HepG2 (cell line): ENCODE measurements around the gene IFIH1. TPM values are rescaled to one million over a fixed set of nuclear protein-coding genes. Genes with fewer than 3 reads are reported as not detected.

Source experiments
- CBX5 ChIP-seq: sonication (generic); formaldehyde crosslinking; IDR thresholded peaks from 2 replicates; pipeline ENCODE4 v1.4.0; 2020; ENCODE audit warnings: missing genetic modification reagents, borderline replicate concordance
- CREM ChIP-seq, 2 experiments: sonication (generic) in 1 of 2; formaldehyde crosslinking in 1 of 2; IDR thresholded peaks; 2 replicates each; pipeline versions ENCODE4 v1.4.0 to v1.6.1; 2016 to 2020; ENCODE audit warnings: antibody characterized with exemption in 1 of 2, mild to moderate bottlenecking in 1 of 2, missing genetic modification reagents in 1 of 2
- FOXJ3 ChIP-seq: sonication (generic); formaldehyde crosslinking; IDR thresholded peaks from 2 replicates; pipeline ENCODE4 v1.4.0; 2020; ENCODE audit warnings: missing genetic modification reagents, mild to moderate bottlenecking, borderline replicate concordance
- HCFC1 ChIP-seq: fragments of 150-350 bp; IDR thresholded peaks from 2 replicates; pipeline ENCODE4 v1.6.1; 2014; ENCODE audit warnings: low read depth, low read length
- HOXA3 ChIP-seq: sonication (generic); formaldehyde crosslinking; IDR thresholded peaks from 2 replicates; pipeline ENCODE4 v1.5.0; 2020; ENCODE audit warnings: missing genetic modification reagents
- KDM4B ChIP-seq: sonication (generic); formaldehyde crosslinking; IDR thresholded peaks from 2 replicates; pipeline ENCODE4 v1.4.0; 2020; ENCODE audit warnings: missing genetic modification reagents
- NCOA1 ChIP-seq: sonication (generic); formaldehyde crosslinking; IDR thresholded peaks from 2 replicates; pipeline ENCODE4 v1.9.0; 2021; ENCODE audit warnings: missing genetic modification reagents
- NCOA5 ChIP-seq: sonication (generic); formaldehyde crosslinking; IDR thresholded peaks from 2 replicates; pipeline ENCODE4 v1.4.0; 2020; ENCODE audit warnings: missing genetic modification reagents
- PLRG1 ChIP-seq: fragments of 450-650 bp; conservative IDR thresholded peaks from 2 replicates; pipeline ENCODE4 v1.6.1; 2016
- STAG1 ChIP-seq: sonication (generic); formaldehyde crosslinking; IDR thresholded peaks from 2 replicates; pipeline ENCODE4 v1.4.0; 2020; ENCODE audit warnings: missing genetic modification reagents
- TARDBP ChIP-seq: sonication (generic); formaldehyde crosslinking; IDR thresholded peaks from 2 replicates; pipeline ENCODE4 v1.8.0; 2022; ENCODE audit warnings: mild to moderate bottlenecking, missing genetic modification reagents
- ZBTB38 ChIP-seq: sonication (generic); formaldehyde crosslinking; IDR thresholded peaks from 2 replicates; pipeline ENCODE4 v1.5.1; 2020; ENCODE audit warnings: mild to moderate bottlenecking, missing genetic modification reagents
- ZC3H13 ChIP-seq: sonication (generic); formaldehyde crosslinking; IDR thresholded peaks from 2 replicates; pipeline ENCODE4 v1.8.1; 2023; ENCODE audit warnings: mild to moderate bottlenecking, missing genetic modification reagents, moderate library complexity
- ZC3H4 ChIP-seq: sonication (generic); formaldehyde crosslinking; IDR thresholded peaks from 2 replicates; pipeline ENCODE4 v1.4.0; 2020; ENCODE audit warnings: missing genetic modification reagents, borderline replicate concordance
- ZFP37 ChIP-seq: sonication (generic); formaldehyde crosslinking; IDR thresholded peaks from 2 replicates; pipeline ENCODE4 v1.4.0; 2020; ENCODE audit warnings: missing genetic modification reagents, borderline replicate concordance
- ZNF282 ChIP-seq: fragments of 450-650 bp; IDR thresholded peaks from 2 replicates; pipeline ENCODE4 v1.6.1; 2018; ENCODE audit not compliant: partially characterized antibody
- ZNF460 ChIP-seq: sonication (generic); formaldehyde crosslinking; IDR thresholded peaks from 2 replicates; pipeline ENCODE4 v1.5.1; 2020; ENCODE audit warnings: missing genetic modification reagents, mild to moderate bottlenecking, borderline replicate concordance
- ZNF569 ChIP-seq: sonication (generic); formaldehyde crosslinking; IDR thresholded peaks from 2 replicates; pipeline ENCODE4 v1.5.0; 2020; ENCODE audit warnings: mild to moderate bottlenecking, missing genetic modification reagents, moderate library complexity, borderline replicate concordance
- ZNF598 ChIP-seq: sonication (generic); formaldehyde crosslinking; IDR thresholded peaks from 2 replicates; pipeline ENCODE4 v1.5.1; 2020; ENCODE audit warnings: mild to moderate bottlenecking, missing genetic modification reagents, borderline replicate concordance
- ZNF619 ChIP-seq: sonication (generic); formaldehyde crosslinking; IDR thresholded peaks from 2 replicates; pipeline ENCODE4 v1.4.0; 2020; ENCODE audit warnings: mild to moderate bottlenecking, missing genetic modification reagents
- ZNF629 ChIP-seq: sonication (generic); formaldehyde crosslinking; conservative IDR thresholded peaks from 2 replicates; pipeline ENCODE4 v1.5.0; 2020; ENCODE audit warnings: missing genetic modification reagents
- ZNF83 ChIP-seq: sonication (generic); formaldehyde crosslinking; IDR thresholded peaks from 2 replicates; pipeline ENCODE4 v1.4.0; 2020; ENCODE audit warnings: missing genetic modification reagents, mild to moderate bottlenecking, borderline replicate concordance
- ZNF878 ChIP-seq: sonication (generic); formaldehyde crosslinking; IDR thresholded peaks from 2 replicates; pipeline ENCODE4 v1.8.1; 2023; ENCODE audit warnings: mild to moderate bottlenecking, missing genetic modification reagents, moderate library complexity
- polyA plus RNA-seq, 8 experiments: library from polyadenylated mRNA; depleted of rRNA in 3 of 8; stranded (reverse) in 7 of 8; unstranded in 1 of 8; fragments of >200 nt; fragmentation: Illumina TruSeq in 4 of 8; extraction: Trizol in 4 of 8; gene quantifications; 2 replicates each; pipeline versions ENCODE4 v1.2.1 to v1.2.3, GENCODE V29; 2011 to 2016; ENCODE audit warnings: low read depth in 4 of 8, missing spikeins in 1 of 8, mixed read lengths in 1 of 8; ENCODE audit not compliant: insufficient read depth in 1 of 8
- total RNA-seq, 5 experiments: library from RNA; depleted of rRNA; stranded (reverse); fragments of >200 nt; fragmentation: Illumina TruSeq; extraction: Trizol; gene quantifications; 2 replicates each; pipeline ENCODE4 v1.2.3, GENCODE V29; 2016; ENCODE audit warnings: low read depth in 1 of 5
- TF ChIP-seq, protein P1 (sequence below): sonication (generic); formaldehyde crosslinking; IDR thresholded peaks from 2 replicates; pipeline ENCODE4 v1.4.0; 2020; ENCODE audit warnings: missing genetic modification reagents, borderline replicate concordance
- TF ChIP-seq, protein P2 (sequence below): sonication (generic); formaldehyde crosslinking; IDR thresholded peaks from 2 replicates; pipeline ENCODE4 v1.5.0; 2020; ENCODE audit warnings: mild to moderate bottlenecking, missing genetic modification reagents, borderline replicate concordance

The IFIH1 gene
- total and polyA plus RNA-seq, 2 of the 13 experiments (the other 11 are each of a cell fraction or from before 2014, with no cell fraction given): 1.5 to 11.5 TPM

GRCh38 chr2:162318328-162319180 is at the start of gene IFIH1 (continued):
- TF ChIP-seq, protein P1, sequence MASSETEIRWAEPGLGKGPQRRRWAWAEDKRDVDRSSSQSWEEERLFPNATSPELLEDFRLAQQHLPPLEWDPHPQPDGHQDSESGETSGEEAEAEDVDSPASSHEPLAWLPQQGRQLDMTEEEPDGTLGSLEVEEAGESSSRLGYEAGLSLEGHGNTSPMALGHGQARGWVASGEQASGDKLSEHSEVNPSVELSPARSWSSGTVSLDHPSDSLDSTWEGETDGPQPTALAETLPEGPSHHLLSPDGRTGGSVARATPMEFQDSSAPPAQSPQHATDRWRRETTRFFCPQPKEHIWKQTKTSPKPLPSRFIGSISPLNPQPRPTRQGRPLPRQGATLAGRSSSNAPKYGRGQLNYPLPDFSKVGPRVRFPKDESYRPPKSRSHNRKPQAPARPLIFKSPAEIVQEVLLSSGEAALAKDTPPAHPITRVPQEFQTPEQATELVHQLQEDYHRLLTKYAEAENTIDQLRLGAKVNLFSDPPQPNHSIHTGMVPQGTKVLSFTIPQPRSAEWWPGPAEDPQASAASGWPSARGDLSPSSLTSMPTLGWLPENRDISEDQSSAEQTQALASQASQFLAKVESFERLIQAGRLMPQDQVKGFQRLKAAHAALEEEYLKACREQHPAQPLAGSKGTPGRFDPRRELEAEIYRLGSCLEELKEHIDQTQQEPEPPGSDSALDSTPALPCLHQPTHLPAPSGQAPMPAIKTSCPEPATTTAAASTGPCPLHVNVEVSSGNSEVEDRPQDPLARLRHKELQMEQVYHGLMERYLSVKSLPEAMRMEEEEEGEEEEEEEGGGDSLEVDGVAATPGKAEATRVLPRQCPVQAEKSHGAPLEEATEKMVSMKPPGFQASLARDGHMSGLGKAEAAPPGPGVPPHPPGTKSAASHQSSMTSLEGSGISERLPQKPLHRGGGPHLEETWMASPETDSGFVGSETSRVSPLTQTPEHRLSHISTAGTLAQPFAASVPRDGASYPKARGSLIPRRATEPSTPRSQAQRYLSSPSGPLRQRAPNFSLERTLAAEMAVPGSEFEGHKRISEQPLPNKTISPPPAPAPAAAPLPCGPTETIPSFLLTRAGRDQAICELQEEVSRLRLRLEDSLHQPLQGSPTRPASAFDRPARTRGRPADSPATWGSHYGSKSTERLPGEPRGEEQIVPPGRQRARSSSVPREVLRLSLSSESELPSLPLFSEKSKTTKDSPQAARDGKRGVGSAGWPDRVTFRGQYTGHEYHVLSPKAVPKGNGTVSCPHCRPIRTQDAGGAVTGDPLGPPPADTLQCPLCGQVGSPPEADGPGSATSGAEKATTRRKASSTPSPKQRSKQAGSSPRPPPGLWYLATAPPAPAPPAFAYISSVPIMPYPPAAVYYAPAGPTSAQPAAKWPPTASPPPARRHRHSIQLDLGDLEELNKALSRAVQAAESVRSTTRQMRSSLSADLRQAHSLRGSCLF (CRISPR knock-in tag): no peak
- no peak for TF ChIP-seq ZNF629
- TF ChIP-seq, protein P2, sequence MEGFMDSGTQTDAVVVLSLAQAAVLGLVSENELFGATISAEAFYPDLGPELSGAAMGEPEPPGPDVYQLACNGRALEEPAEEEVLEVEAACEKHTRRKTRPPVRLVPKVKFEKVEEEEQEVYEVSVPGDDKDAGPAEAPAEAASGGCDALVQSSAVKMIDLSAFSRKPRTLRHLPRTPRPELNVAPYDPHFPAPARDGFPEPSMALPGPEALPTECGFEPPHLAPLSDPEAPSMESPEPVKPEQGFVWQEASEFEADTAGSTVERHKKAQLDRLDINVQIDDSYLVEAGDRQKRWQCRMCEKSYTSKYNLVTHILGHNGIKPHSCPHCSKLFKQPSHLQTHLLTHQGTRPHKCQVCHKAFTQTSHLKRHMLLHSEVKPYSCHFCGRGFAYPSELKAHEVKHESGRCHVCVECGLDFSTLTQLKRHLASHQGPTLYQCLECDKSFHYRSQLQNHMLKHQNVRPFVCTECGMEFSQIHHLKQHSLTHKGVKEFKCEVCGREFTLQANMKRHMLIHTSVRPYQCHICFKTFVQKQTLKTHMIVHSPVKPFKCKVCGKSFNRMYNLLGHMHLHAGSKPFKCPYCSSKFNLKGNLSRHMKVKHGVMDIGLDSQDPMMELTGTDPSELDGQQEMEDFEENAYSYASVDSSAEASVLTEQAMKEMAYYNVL: no peak
- 0 out of 2 replicates have a peak, but pooled peaks have one; percentile 18 for TF ChIP-seq ZNF598 (CRISPR knock-in tag)
- TF ChIP-seq ZC3H13 (CRISPR knock-in tag): no peak
- TF ChIP-seq TARDBP: no peak
- no peak for TF ChIP-seq CBX5 (CRISPR knock-in tag)
- TF ChIP-seq CREM (IDR thresholded peaks at IDR 0.05): no peak
- no peak for TF ChIP-seq CREM (CRISPR knock-in tag; IDR thresholded peaks at IDR 0.05)
- TF ChIP-seq KDM4B (CRISPR knock-in tag): peak; percentile 18
- no peak for TF ChIP-seq ZBTB38 (CRISPR knock-in tag)
- no peak for TF ChIP-seq ZNF83
- no peak for TF ChIP-seq ZC3H4 (CRISPR knock-in tag)
- TF ChIP-seq HOXA3 (CRISPR knock-in tag): peak; percentile 18; the same call in 1 of the 2 replicates
- no peak for TF ChIP-seq NCOA5 (CRISPR knock-in tag)
- no peak for TF ChIP-seq ZNF569 (CRISPR knock-in tag)
- TF ChIP-seq ZFP37 (CRISPR knock-in tag): no peak
- no peak for TF ChIP-seq ZNF619 (CRISPR knock-in tag)
- TF ChIP-seq NCOA1: no peak; the same call in 1 of the 2 replicates
- no peak for TF ChIP-seq STAG1 (CRISPR knock-in tag)
- no peak for TF ChIP-seq FOXJ3
- TF ChIP-seq ZNF460 (CRISPR knock-in tag): no peak
- TF ChIP-seq ZNF878 (CRISPR knock-in tag): no peak
- TF ChIP-seq PLRG1: no peak
- no peak for TF ChIP-seq HCFC1
- TF ChIP-seq ZNF282: no peak
